H9 (cell line): Measurements from ENCODE around the gene TFDP3. TPM values are rescaled to one million over a fixed set of nuclear protein-coding genes. Genes with fewer than 3 reads are reported as not detected.

Experiments
- DNase-seq: peaks from one replicate; pipeline ENCODE4 v3.0.0-alpha.2; 2017
- H2AFZ ChIP-seq: one replicate; pipeline ENCODE4 v1.6.1; 2013; ENCODE audit warnings: mild to moderate bottlenecking, low read length, control low read depth, moderate library complexity
- H2AK5ac ChIP-seq: 2 replicates; pipeline ENCODE4 v1.6.1; 2013; ENCODE audit warnings: low read length, control low read depth, mixed read lengths; ENCODE audit not compliant: insufficient read length
- H2BK120ac ChIP-seq: one replicate; pipeline ENCODE4 v1.6.1; 2013; ENCODE audit warnings: low read depth, mild to moderate bottlenecking, low read length, control low read depth, inconsistent platforms; ENCODE audit not compliant: poor library complexity, severe bottlenecking
- H2BK12ac ChIP-seq: 2 replicates; pipeline ENCODE4 v1.6.1; 2013; ENCODE audit warnings: low read length, control low read depth, mixed read lengths, low read depth; ENCODE audit not compliant: insufficient read length
- H2BK15ac ChIP-seq: 2 replicates; pipeline ENCODE4 v1.6.1; 2013; ENCODE audit warnings: low read depth, low read length, control low read depth
- H2BK20ac ChIP-seq: one replicate; pipeline ENCODE4 v1.6.1; 2013; ENCODE audit warnings: low read depth, mild to moderate bottlenecking, low read length, control low read depth, inconsistent platforms; ENCODE audit not compliant: poor library complexity, severe bottlenecking
- H2BK5ac ChIP-seq: 2 replicates; pipeline ENCODE4 v1.6.1; 2013; ENCODE audit warnings: low read length, control low read depth, mixed read lengths; ENCODE audit not compliant: insufficient read length
- H3K14ac ChIP-seq: 2 replicates; pipeline ENCODE4 v1.6.1; 2013; ENCODE audit warnings: low read length, control low read depth; ENCODE audit not compliant: insufficient read depth
- H3K18ac ChIP-seq: 2 replicates; pipeline ENCODE4 v1.6.1; 2013; ENCODE audit warnings: low read depth, mild to moderate bottlenecking, mixed read lengths, low read length, control low read depth; ENCODE audit not compliant: insufficient read length
- H3K23ac ChIP-seq: 2 replicates; pipeline ENCODE4 v1.6.1; 2013; ENCODE audit warnings: low read length, control low read depth, mixed read lengths, low read depth; ENCODE audit not compliant: insufficient read length
- H3K23me2 ChIP-seq: 2 replicates; pipeline ENCODE4 v1.6.1; 2013; ENCODE audit warnings: low read depth, mild to moderate bottlenecking, mixed read lengths, low read length, control low read depth; ENCODE audit not compliant: insufficient read length, poor library complexity, severe bottlenecking
- H3K27ac ChIP-seq: 2 replicates; pipeline ENCODE4 v1.5.1; 2013; ENCODE audit warnings: low read length, control low read depth, mixed read lengths, low read depth; ENCODE audit not compliant: insufficient read length
- H3K27me3 ChIP-seq: 2 replicates; pipeline ENCODE4 v1.6.1; 2013; ENCODE audit warnings: low read length, control low read depth, inconsistent platforms; ENCODE audit not compliant: insufficient read depth
- H3K4ac ChIP-seq: 2 replicates; pipeline ENCODE4 v1.6.1; 2013; ENCODE audit warnings: low read depth, mild to moderate bottlenecking, control low read depth, inconsistent platforms, low read length, moderate library complexity
- H3K4me1 ChIP-seq: 2 replicates; pipeline ENCODE4 v1.6.1; 2013; ENCODE audit warnings: low read length, control low read depth, inconsistent platforms; ENCODE audit not compliant: insufficient read depth
- H3K4me2 ChIP-seq: 2 replicates; pipeline ENCODE4 v1.6.1; 2013; ENCODE audit warnings: low read length, control low read depth, mixed read lengths; ENCODE audit not compliant: insufficient read length, insufficient read depth
- H3K56ac ChIP-seq: 2 replicates; pipeline ENCODE4 v1.6.1; 2013; ENCODE audit warnings: low read depth, mild to moderate bottlenecking, mixed read lengths, low read length, control low read depth; ENCODE audit not compliant: insufficient read length
- H3K79me1 ChIP-seq: 2 replicates; pipeline ENCODE4 v1.6.1; 2013; ENCODE audit warnings: low read depth, mild to moderate bottlenecking, moderate library complexity, low read length, control low read depth, inconsistent platforms; ENCODE audit not compliant: insufficient read depth, poor library complexity, severe bottlenecking
- H3K79me2 ChIP-seq: 2 replicates; pipeline ENCODE4 v1.6.1; 2013; ENCODE audit warnings: low read length, control low read depth, inconsistent platforms; ENCODE audit not compliant: insufficient read depth
- H3K9ac ChIP-seq: 2 replicates; pipeline ENCODE4 v1.6.1; 2013; ENCODE audit warnings: low read length, control low read depth, mixed read lengths; ENCODE audit not compliant: insufficient read length; ENCODE audit errors: extremely low read depth
- H3K9me3 ChIP-seq: one replicate; pipeline ENCODE4 v1.6.1; 2013; ENCODE audit warnings: low read depth, low read length, inconsistent platforms; ENCODE audit not compliant: control insufficient read depth
- H3T11ph ChIP-seq: one replicate; pipeline ENCODE4 v1.6.1; 2013; ENCODE audit warnings: mild to moderate bottlenecking, low read length, control low read depth, inconsistent platforms
- H4K20me1 ChIP-seq: one replicate; pipeline ENCODE4 v1.6.1; 2013; ENCODE audit not compliant: control insufficient read depth, insufficient read length, insufficient read depth
- H4K5ac ChIP-seq: 2 replicates; pipeline ENCODE4 v1.6.1; 2013; ENCODE audit warnings: low read depth, mild to moderate bottlenecking, mixed read lengths, low read length, control low read depth; ENCODE audit not compliant: insufficient read length
- H4K8ac ChIP-seq: replicated peaks from 2 replicates; pipeline ENCODE4 v1.6.1; 2013; ENCODE audit warnings: low read length, control low read depth, mixed read lengths, low read depth; ENCODE audit not compliant: insufficient read length
- H4K91ac ChIP-seq: 2 replicates; pipeline ENCODE4 v1.6.1; 2013; ENCODE audit warnings: low read depth, mild to moderate bottlenecking, moderate library complexity, mixed read lengths, low read length, control low read depth; ENCODE audit not compliant: insufficient read length
- H3K27ac Mint-ChIP-seq, 3 experiments: 2 replicates in 2 of 3; 3 replicates in 1 of 3; pipeline ENCODE4 v1.8.0; 2020 to 2021; ENCODE audit warnings: mixed read lengths in 3 of 3, mild to moderate bottlenecking in 1 of 3, moderate library complexity in 1 of 3
- H3K27me3 Mint-ChIP-seq: 2 replicates; pipeline ENCODE4 v1.8.0; 2021; ENCODE audit warnings: low read depth, mild to moderate bottlenecking, moderate library complexity, mixed read lengths
- H3K36me3 Mint-ChIP-seq, 3 experiments: 2 replicates in 2 of 3; 3 replicates in 1 of 3; pipeline ENCODE4 v1.8.0; 2020 to 2021; ENCODE audit warnings: low read depth in 3 of 3, mixed read lengths in 3 of 3; ENCODE audit not compliant: insufficient read depth in 1 of 3
- H3K4me1 Mint-ChIP-seq, 2 experiments: 2 replicates each; pipeline ENCODE4 v1.8.0; 2020; ENCODE audit warnings: mixed read lengths in 2 of 2
- H3K4me3 Mint-ChIP-seq, 2 experiments: 2 replicates in 1 of 2; 3 replicates in 1 of 2; pipeline ENCODE4 v1.8.0; 2020 to 2021; ENCODE audit warnings: mild to moderate bottlenecking in 2 of 2, mixed read lengths in 2 of 2, moderate library complexity in 1 of 2
- H3K9me3 Mint-ChIP-seq, 2 experiments: 2 replicates in 1 of 2; 3 replicates in 1 of 2; pipeline ENCODE4 v1.8.0; 2020; ENCODE audit warnings: mild to moderate bottlenecking in 2 of 2, mixed read lengths in 2 of 2, moderate library complexity in 1 of 2
- WGBS: extraction: QIAGEN DNeasy Blood & Tissue Kit; methylation state at CpG from one replicate; pipeline ENCODE4 v1.1.7; 2013; ENCODE audit warnings: missing lambda C conversion rate, low lambda C conversion rate, mixed read lengths; ENCODE audit not compliant: insufficient read length; ENCODE audit errors: extremely low coverage; 5-methylcytosine and 5-hydroxymethylcytosine counted together
- total RNA-seq: library from RNA; stranded (reverse); gene quantifications from 2 replicates; pipeline ENCODE4 v1.2.1, GENCODE V29; 2021
- TF ChIP-seq, protein P1 (sequence below): fragments of 200-600 bp; sonication (generic); conservative IDR thresholded peaks from 3 replicates; pipeline ENCODE4 v1.8.0; 2021; ENCODE audit warnings: antibody characterized with exemption, mild to moderate bottlenecking

Gene TFDP3
- total RNA-seq, 1 experiment from 2014 or later, result not detected

- Mint-ChIP-seq H3K9me3 (peaks cover 25 to 28% of the 10 kb centered on the region in 2 experiments), H3K4me3 (no peak overlapping the region), H3K4me1 (peaks cover 50 to 58% of the 10 kb centered on the region in 2 experiments), H3K27ac (0 out of 7 replicates have a peak overlapping the region, but pooled peaks of 1 of the 3 experiments have one; percentile 34), H3K36me3 (peaks cover 21 to 31% (median 22%) of the 10 kb centered on the region in 3 experiments), H3K27me3 (peaks cover 4% of the 10 kb centered on the region)
- H4K5ac ChIP-seq, result no peak overlapping the region
- peaks cover 18% of the 10 kb centered on the region; the same call in 1 of the 2 replicates for H3K4me1 ChIP-seq
- H2BK120ac ChIP-seq, result no peak overlapping the region
- H3K4me2 ChIP-seq, result no peak overlapping the region
- no peak overlapping the region for H3K56ac ChIP-seq
- H4K8ac ChIP-seq, result no peak overlapping the region
- H3K9me3 ChIP-seq, result peaks cover 14% of the 10 kb centered on the region
- no peak overlapping the region for H3K9ac ChIP-seq
- no peaks in the 10 kb centered on the region for H3K23me2 ChIP-seq
- no peaks in the 10 kb centered on the region for H3K79me1 ChIP-seq
- no peak overlapping the region for H2BK20ac ChIP-seq
- H4K20me1 ChIP-seq, result no peaks in the 10 kb centered on the region
- H2BK5ac ChIP-seq, result no peak overlapping the region
- H3K14ac ChIP-seq, result no peak overlapping the region
- H3T11ph ChIP-seq, result no peak overlapping the region
- no peak overlapping the region for H2BK15ac ChIP-seq
- no peak overlapping the region for H4K91ac ChIP-seq
- H2BK12ac ChIP-seq, result no peak overlapping the region
- no peak overlapping the region for H3K23ac ChIP-seq
- no peak overlapping the region for H3K4ac ChIP-seq
- H3K79me2 ChIP-seq, result no peaks in the 10 kb centered on the region
- WGBS, result no CpG with 5 or more reads among the region's 4 CpGs
- DNase-seq, result no peak
- H2AFZ ChIP-seq, result no peak overlapping the region
- TF ChIP-seq, protein P1, sequence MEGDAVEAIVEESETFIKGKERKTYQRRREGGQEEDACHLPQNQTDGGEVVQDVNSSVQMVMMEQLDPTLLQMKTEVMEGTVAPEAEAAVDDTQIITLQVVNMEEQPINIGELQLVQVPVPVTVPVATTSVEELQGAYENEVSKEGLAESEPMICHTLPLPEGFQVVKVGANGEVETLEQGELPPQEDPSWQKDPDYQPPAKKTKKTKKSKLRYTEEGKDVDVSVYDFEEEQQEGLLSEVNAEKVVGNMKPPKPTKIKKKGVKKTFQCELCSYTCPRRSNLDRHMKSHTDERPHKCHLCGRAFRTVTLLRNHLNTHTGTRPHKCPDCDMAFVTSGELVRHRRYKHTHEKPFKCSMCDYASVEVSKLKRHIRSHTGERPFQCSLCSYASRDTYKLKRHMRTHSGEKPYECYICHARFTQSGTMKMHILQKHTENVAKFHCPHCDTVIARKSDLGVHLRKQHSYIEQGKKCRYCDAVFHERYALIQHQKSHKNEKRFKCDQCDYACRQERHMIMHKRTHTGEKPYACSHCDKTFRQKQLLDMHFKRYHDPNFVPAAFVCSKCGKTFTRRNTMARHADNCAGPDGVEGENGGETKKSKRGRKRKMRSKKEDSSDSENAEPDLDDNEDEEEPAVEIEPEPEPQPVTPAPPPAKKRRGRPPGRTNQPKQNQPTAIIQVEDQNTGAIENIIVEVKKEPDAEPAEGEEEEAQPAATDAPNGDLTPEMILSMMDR, result peak; percentile 43; the same call in 2 of the 3 replicates
- no peak overlapping the region for H3K18ac ChIP-seq
- no peak overlapping the region for H3K27ac ChIP-seq
- no peaks in the 10 kb centered on the region for H3K27me3 ChIP-seq
- H2AK5ac ChIP-seq, result no peak overlapping the region
Measured at GRCh38 chrX:133249266-133250058, 31.3 kb upstream of the TFDP3 start.
